Progenitor cell of endocrine pancreas (in vitro differentiated cells): Measurements from ENCODE around the gene KLHDC1. TPM values are rescaled to one million over a fixed set of nuclear protein-coding genes. Genes with fewer than 3 reads are reported as not detected.
"Not testable (repeated sequence)": the region's sequence is repeated elsewhere in the genome, so short reads cannot be mapped to it uniquely, and the experiment has no call there.

Experiments
- DNase-seq: peaks from one replicate; pipeline ENCODE4 v3.0.0; 2021; ENCODE audit warnings: low spot score; ENCODE audit not compliant: unreplicated experiment
- H3K27ac Mint-ChIP-seq: 2 replicates; pipeline ENCODE4 v1.8.0; 2021; ENCODE audit warnings: mild to moderate bottlenecking, moderate library complexity, mixed read lengths
- H3K27me3 Mint-ChIP-seq: 2 replicates; pipeline ENCODE4 v1.8.0; 2021; ENCODE audit warnings: mixed read lengths
- H3K36me3 Mint-ChIP-seq: 2 replicates; pipeline ENCODE4 v1.8.0; 2022; ENCODE audit warnings: mixed read lengths; ENCODE audit not compliant: insufficient read depth
- H3K4me1 Mint-ChIP-seq: 2 replicates; pipeline ENCODE4 v1.8.0; 2021; ENCODE audit warnings: low read depth, mixed read lengths
- H3K4me3 Mint-ChIP-seq: 2 replicates; pipeline ENCODE4 v1.8.0; 2021; ENCODE audit warnings: low read depth, mild to moderate bottlenecking, moderate library complexity, mixed read lengths
- H3K9me3 Mint-ChIP-seq: 2 replicates; pipeline ENCODE4 v1.8.0; 2021; ENCODE audit warnings: low read depth, mixed read lengths
- CTCF ChIP-seq: fragments of 200-600 bp; sonication (generic); IDR thresholded peaks from one replicate; pipeline ENCODE4 v1.5.0; 2021; ENCODE audit warnings: antibody characterized with exemption, mild to moderate bottlenecking; ENCODE audit not compliant: unreplicated experiment
- total RNA-seq: library from RNA; stranded (reverse); gene quantifications from 2 replicates; pipeline ENCODE4 v1.2.1, GENCODE V29; 2021

The KLHDC1 gene
- total RNA-seq, 1 donor from 2014 or later = 2.8 TPM

- no peaks in the 10 kb centered on the region for H3K4me1 Mint-ChIP-seq
- no peaks in the 10 kb centered on the region for H3K27me3 Mint-ChIP-seq
- no peaks in the 10 kb centered on the region for H3K9me3 Mint-ChIP-seq
- no peak for DNase-seq
- H3K27ac Mint-ChIP-seq = no peak overlapping the region
- H3K4me3 Mint-ChIP-seq = no peak overlapping the region
- no peaks in the 10 kb centered on the region for H3K36me3 Mint-ChIP-seq
- no peak for TF ChIP-seq CTCF
Measured at GRCh38 chr14:49733836-49734235, 40.9 kb downstream of the KLHDC1 start.

GRCh38 chr14:49735669-49736068, 42.7 kb downstream of the KLHDC1 start:
- DNase-seq, H3K27me3 Mint-ChIP-seq, H3K27ac Mint-ChIP-seq, H3K4me1 Mint-ChIP-seq, H3K9me3 Mint-ChIP-seq, H3K4me3 Mint-ChIP-seq, H3K36me3 Mint-ChIP-seq: not testable (repeated sequence)

- TF ChIP-seq CTCF = no peak
- H3K4me1 Mint-ChIP-seq = no peaks in the 10 kb centered on the region
- no peaks in the 10 kb centered on the region for H3K36me3 Mint-ChIP-seq
- no peak overlapping the region for H3K4me3 Mint-ChIP-seq
- no peak overlapping the region for H3K27ac Mint-ChIP-seq
- H3K27me3 Mint-ChIP-seq = peaks cover 18% of the 10 kb centered on the region
- DNase-seq = no peak
- H3K9me3 Mint-ChIP-seq = no peaks in the 10 kb centered on the region
Measured at GRCh38 chr14:49745191-49745590, 52.3 kb downstream of the KLHDC1 start.

- peaks cover 18% of the 10 kb centered on the region for H3K27me3 Mint-ChIP-seq
- H3K36me3 Mint-ChIP-seq, H3K27ac Mint-ChIP-seq, DNase-seq, H3K4me3 Mint-ChIP-seq, H3K9me3 Mint-ChIP-seq, H3K4me1 Mint-ChIP-seq: not testable (repeated sequence)
Measured at GRCh38 chr14:49746476-49746875, 53.6 kb downstream of the KLHDC1 start.

GRCh38 chr14:49754570-49755097, 61.7 kb downstream of the KLHDC1 start:
- peaks cover 10% of the 10 kb centered on the region for H3K9me3 Mint-ChIP-seq
- peaks cover 2% of the 10 kb centered on the region for H3K4me1 Mint-ChIP-seq
- H3K4me3 Mint-ChIP-seq = no peak overlapping the region
- peaks cover 3% of the 10 kb centered on the region for H3K27me3 Mint-ChIP-seq
- H3K27ac Mint-ChIP-seq = no peak overlapping the region
- no peak for TF ChIP-seq CTCF
- no peaks in the 10 kb centered on the region for H3K36me3 Mint-ChIP-seq
- no peak for DNase-seq

- H3K4me3 Mint-ChIP-seq = no peak overlapping the region
Measured at GRCh38 chr14:49755378-49755777, 62.5 kb downstream of the KLHDC1 start.

More at GRCh38 chr14:49755378-49755777, 62.5 kb downstream of the KLHDC1 start:
- no peaks in the 10 kb centered on the region for H3K36me3 Mint-ChIP-seq
- no peak for DNase-seq
- TF ChIP-seq CTCF = no peak
- H3K27ac Mint-ChIP-seq = no peak overlapping the region
- peaks cover 10% of the 10 kb centered on the region for H3K9me3 Mint-ChIP-seq
- H3K4me1 Mint-ChIP-seq = peaks cover 2% of the 10 kb centered on the region
- peaks cover 9% of the 10 kb centered on the region for H3K27me3 Mint-ChIP-seq
